Karpas-422 (cell line): Measurements from ENCODE around the gene OTUD7B. TPM values are rescaled to one million over a fixed set of nuclear protein-coding genes. Genes with fewer than 3 reads are reported as not detected.

ENCODE experiments used
- DNase-seq: peaks from one replicate; pipeline ENCODE4 v3.0.0-alpha.2; 2015
- H2AFZ ChIP-seq: fragments of 200-600 bp; sonication (generic); 2 replicates; pipeline ENCODE4 v1.6.1; 2014; ENCODE audit warnings: antibody characterized with exemption, low read length, mixed read lengths
- H3K27ac ChIP-seq: fragments of 200-600 bp; sonication (generic); 2 replicates; pipeline ENCODE4 v1.5.1; 2014; ENCODE audit warnings: mild to moderate bottlenecking, low read length, moderate library complexity
- H3K27me3 ChIP-seq: fragments of 200-600 bp; sonication (generic); 2 replicates; pipeline ENCODE4 v1.6.1; 2014; ENCODE audit warnings: low read length, mixed read lengths
- H3K36me3 ChIP-seq: fragments of 200-600 bp; sonication (generic); 2 replicates; pipeline ENCODE4 v1.6.1; 2014; ENCODE audit warnings: low read length, mixed read lengths; ENCODE audit not compliant: insufficient read depth
- H3K4me1 ChIP-seq: fragments of 200-600 bp; sonication (generic); 2 replicates; pipeline ENCODE4 v1.6.1; 2014; ENCODE audit warnings: mild to moderate bottlenecking, low read length, mixed read lengths
- H3K4me2 ChIP-seq: fragments of 200-600 bp; sonication (generic); 2 replicates; pipeline ENCODE4 v1.6.1; 2014; ENCODE audit warnings: low read length, low read depth, mild to moderate bottlenecking; ENCODE audit not compliant: poor library complexity, severe bottlenecking
- H3K4me3 ChIP-seq: fragments of 200-600 bp; sonication (generic); 2 replicates; pipeline ENCODE4 v1.5.1; 2014; ENCODE audit warnings: mild to moderate bottlenecking, antibody characterized with exemption, low read length, mixed read lengths
- H3K79me2 ChIP-seq: fragments of 200-600 bp; sonication (generic); 2 replicates; pipeline ENCODE4 v1.6.1; 2014; ENCODE audit warnings: mild to moderate bottlenecking, low read length, mixed read lengths
- H3K9ac ChIP-seq: fragments of 200-600 bp; sonication (generic); 2 replicates; pipeline ENCODE4 v1.6.0; 2014; ENCODE audit warnings: low read length
- H3K9me2 ChIP-seq: fragments of 200-600 bp; sonication (generic), shearing (Covaris generic); replicated peaks from 2 replicates; pipeline ENCODE4 v1.6.0; 2014; ENCODE audit warnings: mild to moderate bottlenecking, low read length, moderate library complexity; ENCODE audit not compliant: insufficient read depth
- H3K9me3 ChIP-seq: fragments of 300-700, 200-600 bp; sonication (generic); 2 replicates; pipeline ENCODE4 v1.6.1; 2014; ENCODE audit warnings: low read length, mixed read lengths
- H4K20me1 ChIP-seq: fragments of 200-600 bp; sonication (generic); 2 replicates; pipeline ENCODE4 v1.6.1; 2014; ENCODE audit warnings: mild to moderate bottlenecking, antibody characterized with exemption, low read length, low read depth; ENCODE audit not compliant: insufficient read depth
- total RNA-seq: library from RNA; depleted of rRNA; stranded (reverse); fragments of >200 nt; shearing (Covaris generic); gene quantifications from 2 replicates; pipeline ENCODE4 v1.2.3, GENCODE V29; 2014; ENCODE audit warnings: low replicate concordance

Gene OTUD7B
- total RNA-seq, 1 experiment from 2014 or later = 3.6 TPM

DNA sequence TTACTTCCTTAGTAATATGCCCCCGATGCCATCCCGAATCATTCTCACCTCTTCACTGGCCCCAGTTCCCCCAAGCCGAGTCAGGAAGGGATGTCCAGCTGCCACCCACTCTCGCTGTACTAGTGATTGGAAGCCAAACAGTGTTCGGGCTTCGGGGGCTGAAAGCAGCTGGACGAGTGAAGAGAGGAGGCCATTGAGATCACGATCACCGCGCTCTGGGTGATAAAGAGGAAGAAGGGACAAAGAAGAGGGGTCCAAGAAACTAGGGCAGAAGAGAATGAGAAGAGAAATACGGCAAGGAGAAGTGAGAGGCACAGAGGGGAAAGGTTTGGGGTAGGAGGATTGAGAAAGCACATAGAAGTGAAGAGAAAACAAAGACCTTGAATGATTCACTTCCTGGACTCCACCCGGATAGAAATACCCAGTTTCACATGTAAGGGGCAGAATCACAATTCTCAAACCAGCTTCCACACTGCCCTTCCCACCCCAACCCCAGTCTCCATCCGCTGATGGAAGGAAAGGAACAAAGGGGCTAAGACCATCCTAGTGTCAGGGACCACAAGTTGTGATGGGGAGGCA is 79.2 kb downstream of the OTUD7B start:
- H3K27me3 ChIP-seq = no peaks in the 10 kb centered on the region
- no peak for DNase-seq
- peaks cover 13% of the 10 kb centered on the region for H3K79me2 ChIP-seq
- peaks cover 4% of the 10 kb centered on the region; the same call in 1 of the 2 replicates for H3K36me3 ChIP-seq
- peaks cover 9% of the 10 kb centered on the region; the same call in 1 of the 2 replicates for H4K20me1 ChIP-seq
- H2AFZ ChIP-seq = no peak overlapping the region
- no peak overlapping the region for H3K4me3 ChIP-seq
- H3K27ac ChIP-seq = no peak overlapping the region
- no peak overlapping the region for H3K4me2 ChIP-seq
- no peaks in the 10 kb centered on the region for H3K9me3 ChIP-seq
- H3K9me2 ChIP-seq = no peaks in the 10 kb centered on the region
- no peak overlapping the region for H3K9ac ChIP-seq
- peaks cover 17% of the 10 kb centered on the region for H3K4me1 ChIP-seq

DNA sequence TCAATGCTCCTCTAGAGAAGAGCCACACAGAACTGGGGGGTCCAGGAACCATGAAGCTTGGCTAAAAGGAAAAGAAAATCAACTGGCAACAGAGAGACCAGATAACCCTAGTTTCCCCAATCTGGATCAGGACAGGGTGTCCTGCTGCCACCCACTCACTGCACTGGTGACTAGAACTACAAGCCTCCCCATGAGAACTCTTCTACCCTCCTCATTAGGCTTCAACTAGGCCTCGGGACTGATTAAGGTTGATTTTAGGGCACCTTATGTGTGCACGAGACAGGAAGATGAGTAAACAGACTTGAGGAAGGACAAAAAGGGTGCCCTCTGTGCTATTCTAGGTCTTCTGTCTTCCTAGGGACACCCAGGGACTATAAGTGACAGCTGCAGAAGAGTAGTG is 80.7 kb downstream of the OTUD7B start:
- Histone ChIP-seq H3K4me3 (no peak overlapping the region), H3K27me3 (no peaks in the 10 kb centered on the region), H3K36me3 (peaks cover 17% of the 10 kb centered on the region), H3K4me1 (peaks cover 21% of the 10 kb centered on the region), H3K9me2 (no peaks in the 10 kb centered on the region), H3K4me2 (no peak overlapping the region), H3K9me3 (no peaks in the 10 kb centered on the region), H4K20me1 (peaks cover 13% of the 10 kb centered on the region), H3K9ac (no peak overlapping the region), H3K27ac (no peak overlapping the region), H3K79me2 (peaks cover 17% of the 10 kb centered on the region), H2AFZ (no peak overlapping the region)
- DNase-seq = no peak

DNA sequence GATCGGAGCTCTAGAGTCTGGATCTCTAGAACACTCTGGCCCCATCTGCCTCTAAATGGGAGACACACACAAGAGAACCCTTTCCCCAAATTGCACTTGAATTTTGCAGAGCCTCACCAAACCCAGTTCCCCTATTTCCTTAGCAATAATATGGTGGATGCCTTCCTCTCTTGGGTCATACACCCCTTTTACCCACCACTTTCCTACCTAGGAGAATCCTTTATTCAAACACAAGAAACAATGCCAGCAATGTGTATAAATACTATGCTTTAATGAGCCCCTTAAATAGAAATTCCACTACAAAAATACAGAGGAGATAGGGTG is 82.2 kb downstream of the OTUD7B start:
- Histone ChIP-seq H2AFZ (no peak overlapping the region), H3K79me2 (peaks cover 17% of the 10 kb centered on the region)

DNA sequence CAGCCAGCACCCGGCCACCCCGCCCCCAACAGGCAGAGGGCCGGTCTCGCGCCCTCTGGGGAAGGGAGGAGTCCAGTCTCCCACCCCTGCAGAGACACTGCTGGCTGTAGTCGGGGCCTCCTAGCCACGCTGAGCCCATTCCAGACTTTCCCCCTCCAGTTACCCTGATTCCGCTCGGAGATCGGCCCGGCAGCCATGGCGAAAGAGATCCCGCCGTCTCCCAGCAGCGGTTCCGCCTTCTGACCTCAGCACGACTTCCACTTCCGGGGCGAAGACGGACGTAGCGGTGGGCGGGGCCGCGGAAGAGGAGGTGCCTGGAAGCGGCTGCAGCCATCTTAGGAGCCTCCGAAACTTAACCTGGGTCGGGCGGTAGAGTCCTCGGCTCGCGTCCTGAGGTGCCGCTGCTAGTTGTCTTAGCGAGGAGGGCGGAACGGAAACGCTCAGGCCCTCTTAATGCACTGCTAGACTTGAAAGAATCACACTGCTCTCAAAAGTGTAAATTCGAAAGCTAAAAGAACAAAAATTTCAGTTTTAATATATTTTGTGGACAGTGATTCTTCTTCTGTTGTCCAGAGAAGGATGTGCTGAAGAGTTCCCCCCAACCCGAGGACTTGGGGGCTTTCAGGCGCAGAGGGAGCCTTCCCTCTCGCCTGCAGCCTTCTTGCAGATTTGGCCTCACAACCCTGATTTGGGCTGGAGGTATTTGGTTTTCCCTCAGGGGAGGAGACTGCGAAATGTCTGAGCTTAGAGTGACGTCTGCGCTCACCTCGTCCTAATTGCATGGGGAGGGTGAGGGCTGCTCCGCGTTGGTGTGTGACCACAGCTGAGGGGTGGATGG is 82.7 kb downstream of the OTUD7B start, which contains the start of gene SF3B4:
TSS of gene SF3B4 (minus strand) at position 241 of the 838 bp plus-strand sequence. CDS start at position 197, 44 bp downstream.
- Histone ChIP-seq H3K27ac (peak within 1 kb of the TSS; percentile 93), H2AFZ (no peak within 1 kb of the TSS), H3K4me3 (peak within 1 kb of the TSS; percentile 74), H3K9me3 (no peaks in the 10 kb centered on the region), H3K27me3 (no peaks in the 10 kb centered on the region), H3K4me1 (peaks cover 21% of the 10 kb centered on the region), H4K20me1 (peaks cover 19% of the 10 kb centered on the region), H3K36me3 (peaks cover 38% of the 10 kb centered on the region), H3K9ac (peak within 1 kb of the TSS; percentile 94), H3K9me2 (no peaks in the 10 kb centered on the region), H3K4me2 (peak within 1 kb of the TSS; percentile 97), H3K79me2 (peaks cover 17% of the 10 kb centered on the region)
- DNase-seq = peak; percentile 98

More for the DNA sequence above, 82.2 kb downstream of the OTUD7B start:
- Histone ChIP-seq H3K4me3 (peak overlapping the region; percentile 74), H3K4me1 (peaks cover 21% of the 10 kb centered on the region), H3K4me2 (peak overlapping the region; percentile 97), H3K27me3 (no peaks in the 10 kb centered on the region), H3K27ac (peak overlapping the region; percentile 93), H3K9ac (peak overlapping the region; percentile 94), H4K20me1 (peaks cover 19% of the 10 kb centered on the region), H3K9me2 (no peaks in the 10 kb centered on the region), H3K9me3 (no peaks in the 10 kb centered on the region), H3K36me3 (peaks cover 32% of the 10 kb centered on the region)
- DNase-seq = no peak

DNA sequence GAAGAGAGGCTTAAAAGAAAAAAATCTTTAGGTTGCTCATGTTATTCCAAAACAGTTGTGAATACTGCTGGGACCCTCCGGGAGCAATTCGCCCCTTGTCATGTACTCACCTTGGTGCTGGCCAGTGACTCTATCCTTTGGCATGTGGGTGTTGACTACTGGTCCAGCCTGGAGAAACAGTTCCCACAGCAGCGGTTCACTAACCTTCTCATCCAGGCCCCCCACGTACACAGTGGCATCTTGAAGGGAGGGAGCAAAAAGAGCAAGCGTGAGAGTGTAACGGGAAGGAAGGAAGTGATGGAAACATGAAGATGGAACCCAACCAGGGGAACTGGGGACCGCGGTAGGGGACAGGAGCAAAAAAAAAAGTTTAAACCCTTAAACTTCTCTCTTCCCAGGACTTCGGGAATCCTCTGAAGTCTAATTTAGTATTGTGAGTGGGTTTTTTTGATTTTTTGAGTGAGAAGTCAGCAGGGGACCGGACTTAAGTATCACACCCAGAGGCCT is 83.4 kb downstream of the OTUD7B start:
- H3K27me3 ChIP-seq = no peaks in the 10 kb centered on the region
- no peak overlapping the region; the same call in 1 of the 2 replicates for H3K27ac ChIP-seq
- peaks cover 19% of the 10 kb centered on the region for H4K20me1 ChIP-seq
- H3K36me3 ChIP-seq = peaks cover 42% of the 10 kb centered on the region
- H3K4me1 ChIP-seq = peaks cover 21% of the 10 kb centered on the region
- H3K4me3 ChIP-seq = peak overlapping the region; percentile 74
- no peaks in the 10 kb centered on the region for H3K9me3 ChIP-seq
- DNase-seq = no peak
- H3K9ac ChIP-seq = peak overlapping the region; percentile 94
- H3K79me2 ChIP-seq = peaks cover 17% of the 10 kb centered on the region
- H3K4me2 ChIP-seq = peak overlapping the region; percentile 97
- no peaks in the 10 kb centered on the region for H3K9me2 ChIP-seq
- no peak overlapping the region for H2AFZ ChIP-seq

DNA sequence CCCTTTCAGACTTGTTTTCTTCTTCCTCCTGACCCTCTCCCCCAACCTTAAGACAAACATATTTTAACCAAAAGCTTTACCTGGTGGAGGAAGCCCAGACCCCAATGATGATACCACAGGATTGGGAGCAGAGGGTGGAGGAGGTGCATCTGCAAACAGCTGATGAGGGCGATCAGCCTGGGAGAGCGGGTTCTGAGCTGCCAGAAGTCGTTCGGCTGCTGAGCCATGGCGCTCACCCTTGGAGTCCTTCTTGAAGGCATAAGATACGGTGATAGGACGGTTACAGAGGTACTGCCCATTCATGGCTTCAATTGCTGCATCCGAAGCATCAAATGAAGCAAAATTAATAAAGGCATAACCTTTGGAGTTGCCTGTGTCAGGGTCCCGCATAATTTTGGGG is 84.2 kb downstream of the OTUD7B start:
- Histone ChIP-seq H3K4me2 (peak overlapping the region; percentile 97), H3K27ac (no peak overlapping the region), H3K27me3 (no peaks in the 10 kb centered on the region), H3K4me1 (peaks cover 21% of the 10 kb centered on the region), H3K36me3 (peaks cover 42% of the 10 kb centered on the region), H3K4me3 (peak overlapping the region; percentile 74), H3K9ac (peak overlapping the region; percentile 94; the same call in 1 of the 2 replicates), H3K9me3 (no peaks in the 10 kb centered on the region), H2AFZ (no peak overlapping the region), H3K9me2 (no peaks in the 10 kb centered on the region), H4K20me1 (peaks cover 19% of the 10 kb centered on the region), H3K79me2 (peaks cover 17% of the 10 kb centered on the region)
- no peak for DNase-seq

DNA sequence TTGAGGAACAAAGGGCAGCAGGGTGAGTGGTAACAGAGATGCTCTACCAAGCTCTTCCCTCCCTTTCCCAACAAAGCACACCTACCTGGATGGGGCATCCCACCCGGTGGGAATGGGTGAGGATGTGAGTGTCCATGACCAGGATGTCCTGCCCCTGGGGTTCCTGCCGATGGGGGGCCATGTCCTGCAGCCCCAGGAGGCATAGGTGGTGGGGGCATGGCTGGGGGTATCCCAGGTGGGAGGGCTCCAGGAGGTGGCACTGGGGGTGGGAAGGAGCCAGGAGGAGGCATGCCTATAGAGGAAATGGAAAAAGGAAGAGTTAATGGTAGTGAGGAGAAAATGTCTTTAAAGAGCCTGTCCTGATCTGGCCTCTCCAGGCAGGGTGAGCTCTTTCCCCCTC is 84.8 kb downstream of the OTUD7B start:
- DNase-seq = no peak
- Histone ChIP-seq H3K9me2 (no peaks in the 10 kb centered on the region), H2AFZ (no peak overlapping the region), H3K4me3 (no peak overlapping the region), H3K4me2 (no peak overlapping the region), H3K27me3 (no peaks in the 10 kb centered on the region), H4K20me1 (peaks cover 19% of the 10 kb centered on the region), H3K4me1 (peaks cover 21% of the 10 kb centered on the region), H3K36me3 (peaks cover 42% of the 10 kb centered on the region), H3K9me3 (no peaks in the 10 kb centered on the region), H3K27ac (no peak overlapping the region), H3K9ac (no peak overlapping the region), H3K79me2 (peaks cover 17% of the 10 kb centered on the region)

DNA sequence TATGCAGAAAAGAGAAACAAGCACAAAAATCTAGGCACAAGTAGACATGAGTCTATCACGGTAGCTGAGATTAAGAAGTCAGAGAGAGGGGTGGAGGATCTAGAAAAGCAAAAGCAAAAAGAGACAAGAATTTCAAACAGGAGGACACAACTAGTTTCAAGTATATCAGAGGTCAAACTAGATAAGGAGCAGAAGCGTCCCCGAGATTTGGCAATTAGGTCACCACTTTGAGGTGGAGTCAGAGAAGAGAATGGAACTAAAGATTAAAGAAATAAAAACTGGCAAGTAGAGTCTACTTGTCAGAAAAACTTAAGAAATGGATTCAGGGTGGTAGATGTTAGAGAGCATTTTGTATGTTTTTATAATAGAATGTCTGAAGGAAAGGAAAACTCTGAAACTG is 85.2 kb downstream of the OTUD7B start:
- Histone ChIP-seq H3K36me3 (peaks cover 42% of the 10 kb centered on the region), H3K9me3 (no peaks in the 10 kb centered on the region), H2AFZ (no peak overlapping the region), H3K4me1 (peaks cover 21% of the 10 kb centered on the region), H3K27me3 (no peaks in the 10 kb centered on the region), H4K20me1 (peaks cover 19% of the 10 kb centered on the region), H3K27ac (no peak overlapping the region), H3K4me3 (no peak overlapping the region), H3K4me2 (no peak overlapping the region), H3K79me2 (peaks cover 17% of the 10 kb centered on the region), H3K9ac (no peak overlapping the region), H3K9me2 (no peaks in the 10 kb centered on the region)
- no peak for DNase-seq
